Natural killer cell (primary cell): Measurements from ENCODE around the gene ARHGAP19. TPM values are rescaled to one million over a fixed set of nuclear protein-coding genes. Genes with fewer than 3 reads are reported as not detected.

Experiments used
- ATAC-seq, 3 donors: fragments of 150-1000 bp in 2 of 3; fragments of 200-7000 bp in 1 of 3; cut with Tn5 transposase; 1 replicate in 1 of 3; 2 replicates in 2 of 3; pipeline ENCODE4 v1.10.0; 2021; ENCODE audit warnings: mild to moderate bottlenecking in 2 of 3, moderate library complexity in 2 of 3
- DNase-seq, 2 donors: peaks; one replicate each; pipeline versions ENCODE4 v3.0.0 to v3.0.0-alpha.2; 2013 to 2021; ENCODE audit warnings: mixed read lengths in 1 of 2
- H3K27ac ChIP-seq: one replicate; pipeline ENCODE4 v1.5.1; 2013; ENCODE audit warnings: mild to moderate bottlenecking, low read length
- H3K27me3 ChIP-seq: one replicate; pipeline ENCODE4 v1.6.1; 2013; ENCODE audit warnings: low read length; ENCODE audit not compliant: control insufficient read depth, insufficient read depth
- H3K36me3 ChIP-seq: one replicate; pipeline ENCODE4 v1.6.1; 2013; ENCODE audit warnings: low read length; ENCODE audit not compliant: control insufficient read depth, insufficient read depth
- H3K4me1 ChIP-seq: one replicate; pipeline ENCODE4 v1.6.1; 2013; ENCODE audit warnings: low read length; ENCODE audit not compliant: control insufficient read depth, insufficient read depth
- H3K4me3 ChIP-seq: one replicate; pipeline ENCODE4 v1.5.1; 2013; ENCODE audit warnings: low read length
- H3K9me3 ChIP-seq: one replicate; pipeline ENCODE4 v1.6.1; 2013; ENCODE audit warnings: low read length; ENCODE audit not compliant: control insufficient read depth, insufficient read depth
- H3K27ac Mint-ChIP-seq, 2 donors: one replicate each; pipeline ENCODE4 v1.8.0; 2022; ENCODE audit warnings: mild to moderate bottlenecking in 2 of 2, mixed read lengths in 2 of 2, moderate library complexity in 1 of 2
- H3K27me3 Mint-ChIP-seq, 2 donors: one replicate each; pipeline ENCODE4 v1.8.0; 2022; ENCODE audit warnings: low read depth in 2 of 2, mixed read lengths in 2 of 2
- H3K36me3 Mint-ChIP-seq: one replicate; pipeline ENCODE4 v1.8.0; 2022; ENCODE audit warnings: mixed read lengths
- H3K4me1 Mint-ChIP-seq, 2 donors: one replicate each; pipeline ENCODE4 v1.8.0; 2022; ENCODE audit warnings: mixed read lengths in 2 of 2
- H3K4me3 Mint-ChIP-seq: one replicate; pipeline ENCODE4 v1.8.0; 2022; ENCODE audit warnings: mild to moderate bottlenecking, moderate library complexity, mixed read lengths
- H3K9me3 Mint-ChIP-seq, 2 donors: one replicate each; pipeline ENCODE4 v1.8.0; 2022; ENCODE audit warnings: mixed read lengths in 2 of 2
- CTCF ChIP-seq: fragments of 200-600 bp; IDR thresholded peaks from one replicate; pipeline ENCODE4 v1.8.0; 2022; ENCODE audit warnings: antibody characterized with exemption
- WGBS: methylation state at CpG from one replicate; pipeline ENCODE4 v1.1.7; 2013; ENCODE audit warnings: missing lambda C conversion rate; ENCODE audit not compliant: insufficient coverage; 5-methylcytosine and 5-hydroxymethylcytosine counted together
- intact Hi-C: fragments of 100-400 bp; cut with micrococcal nuclease; formaldehyde crosslinking; loops from one replicate; pipeline ENCODE4 v1.14.2; 2022
- total RNA-seq, 4 donors: library from RNA; stranded (reverse); fragments of 120-200 nt in 1 of 4; gene quantifications; one replicate each; pipeline versions ENCODE4 v1.2.3 to v1.2.4, GENCODE V29; 2013 to 2022

ARHGAP19 gene
- total RNA-seq, 3 donors from 2014 or later (not counting 1 experiment from before 2014, with no cell fraction given), result 22.6 to 23.3 (median 22.7) TPM

GRCh38 chr10:97256356-97256755, 36.1 kb downstream of the ARHGAP19 start:
- Histone ChIP-seq H3K4me1 (no peaks in the 10 kb centered on the region), H3K27me3 (no peaks in the 10 kb centered on the region), H3K27ac (no peak overlapping the region), H3K4me3 (no peak overlapping the region), H3K9me3 (no peaks in the 10 kb centered on the region), H3K36me3 (peaks cover 23% of the 10 kb centered on the region)
- Mint-ChIP-seq H3K27me3 (no peaks in the 10 kb centered on the region), H3K36me3 (peaks cover 21% of the 10 kb centered on the region), H3K27ac (no peak overlapping the region), H3K4me3 (no peak overlapping the region), H3K4me1 (no peaks in the 10 kb centered on the region), H3K9me3 (no peaks in the 10 kb centered on the region)
- intact Hi-C loops, result no loop called here
- WGBS, result 60% methylated on average over 1 of the region's 1 CpG
- ATAC-seq, result no peak
- TF ChIP-seq CTCF, result no peak
- no peak for DNase-seq

- H3K27me3 Mint-ChIP-seq, result no peaks in the 10 kb centered on the region
- H3K36me3 Mint-ChIP-seq, result peaks cover 21% of the 10 kb centered on the region
- H3K9me3 Mint-ChIP-seq, result no peaks in the 10 kb centered on the region
- H3K9me3 ChIP-seq, result no peaks in the 10 kb centered on the region
- intact Hi-C loops, result no loop called here
- H3K36me3 ChIP-seq, result peaks cover 23% of the 10 kb centered on the region
- H3K27ac Mint-ChIP-seq, result no peak overlapping the region
- no peak overlapping the region for H3K4me3 ChIP-seq
- no peaks in the 10 kb centered on the region for H3K4me1 ChIP-seq
- WGBS, result 85% methylated on average over 4 of the region's 5 CpGs
- TF ChIP-seq CTCF, result no peak
- no peak for ATAC-seq
- H3K4me3 Mint-ChIP-seq, result no peak overlapping the region
- H3K27me3 ChIP-seq, result no peaks in the 10 kb centered on the region
- no peaks in the 10 kb centered on the region for H3K4me1 Mint-ChIP-seq
- DNase-seq, result no peak
- no peak overlapping the region for H3K27ac ChIP-seq
These were observed 36.7 kb downstream of the ARHGAP19 start for GRCh38 chr10:97255512-97256293.

GRCh38 chr10:97254694-97255093, 37.7 kb downstream of the ARHGAP19 start:
- 98% methylated on average over 3 of the region's 3 CpGs for WGBS
- Mint-ChIP-seq H3K4me3 (no peak overlapping the region), H3K4me1 (no peaks in the 10 kb centered on the region), H3K9me3 (no peaks in the 10 kb centered on the region), H3K27me3 (no peaks in the 10 kb centered on the region), H3K27ac (no peak overlapping the region), H3K36me3 (peaks cover 21% of the 10 kb centered on the region)
- no peaks in the 10 kb centered on the region for H3K4me1 ChIP-seq
- peaks cover 23% of the 10 kb centered on the region for H3K36me3 ChIP-seq
- no peak for TF ChIP-seq CTCF
- H3K27me3 ChIP-seq, result no peaks in the 10 kb centered on the region
- intact Hi-C loops, result no loop called here
- no peak overlapping the region for H3K27ac ChIP-seq
- no peaks in the 10 kb centered on the region for H3K9me3 ChIP-seq
- no peak for ATAC-seq
- DNase-seq, result no peak
- no peak overlapping the region for H3K4me3 ChIP-seq

- no peak for ATAC-seq
- Mint-ChIP-seq H3K4me1 (no peaks in the 10 kb centered on the region), H3K27ac (no peak overlapping the region), H3K36me3 (peaks cover 26% of the 10 kb centered on the region), H3K27me3 (no peaks in the 10 kb centered on the region), H3K9me3 (no peaks in the 10 kb centered on the region), H3K4me3 (no peak overlapping the region)
- H3K27me3 ChIP-seq, result no peaks in the 10 kb centered on the region
- no peaks in the 10 kb centered on the region for H3K9me3 ChIP-seq
- H3K4me3 ChIP-seq, result no peak overlapping the region
- H3K36me3 ChIP-seq, result peaks cover 14% of the 10 kb centered on the region
- WGBS, result 97% methylated on average over 1 of the region's 1 CpG
- intact Hi-C loops, result no loop called here
- H3K27ac ChIP-seq, result no peak overlapping the region
- H3K4me1 ChIP-seq, result no peaks in the 10 kb centered on the region
- TF ChIP-seq CTCF, result no peak
- DNase-seq, result no peak
These were observed 41.5 kb downstream of the ARHGAP19 start for GRCh38 chr10:97250952-97251351.
